Thyroid gland (tissue), 4 donors: Measurements from ENCODE around the gene SLC22A4. TPM values are rescaled to one million over a fixed set of nuclear protein-coding genes. Genes with fewer than 3 reads are reported as not detected.

Experiments
- DNase-seq, 2 donors: peaks; one replicate each; pipeline ENCODE4 v3.0.0-alpha.2; 2019
- H3K27ac ChIP-seq, 3 donors: fragments of 200-600 bp; sonication (generic); 1 replicate in 2 of 3; 2 replicates in 1 of 3; pipeline ENCODE4 v1.5.1; 2016 to 2019; ENCODE audit warnings: mild to moderate bottlenecking in 1 of 3, moderate library complexity in 1 of 3
- H3K27me3 ChIP-seq: fragments of 200-600 bp; sonication (generic); one replicate; pipeline ENCODE4 v1.5.1; 2019
- H3K36me3 ChIP-seq, 2 donors: fragments of 200-600 bp; sonication (generic); one replicate each; pipeline ENCODE4 v1.5.1; 2016 to 2019
- H3K4me1 ChIP-seq, 2 donors: fragments of 200-600 bp; sonication (generic); one replicate each; pipeline ENCODE4 v1.5.1; 2017 to 2019
- H3K4me3 ChIP-seq, 3 donors: fragments of 200-600 bp; sonication (generic); replicated peaks in 1 of 3; 1 replicate in 2 of 3; 2 replicates in 1 of 3; pipeline ENCODE4 v1.5.1; 2016; ENCODE audit warnings: mild to moderate bottlenecking in 1 of 3
- H3K9me3 ChIP-seq: fragments of 200-600 bp; sonication (generic); one replicate; pipeline ENCODE4 v1.5.1; 2017
- CTCF ChIP-seq, 6 experiments: fragments of 200-600 bp in 3 of 6; fragments of 450-650 bp in 3 of 6; sonication (generic) in 3 of 6; IDR thresholded peaks; one replicate each; pipeline ENCODE4 v1.5.1; 2016 to 2019; ENCODE audit warnings: antibody characterized with exemption in 6 of 6, mild to moderate bottlenecking in 2 of 6, inconsistent platforms in 1 of 6, moderate library complexity in 1 of 6
- POLR2A ChIP-seq, 2 donors: fragments of 450-650 bp; IDR thresholded peaks; one replicate each; pipeline ENCODE4 v1.6.1; 2017; ENCODE audit warnings: antibody characterized with exemption in 2 of 2, mild to moderate bottlenecking in 2 of 2, moderate library complexity in 1 of 2
- WGBS, 2 donors: methylation state at CpG; one replicate each; pipeline ENCODE4 v1.1.5; 2017; 5-methylcytosine and 5-hydroxymethylcytosine counted together
- intact Hi-C: fragments of 100-400 bp; cut with DNase I; formaldehyde crosslinking; loops from one replicate; pipeline ENCODE4 v1.15.1; 2023
- total RNA-seq, 4 donors: library from RNA; depleted of rRNA; stranded (reverse); fragments of >200 nt; gene quantifications; one replicate each; pipeline ENCODE4 v1.2.3, GENCODE V29; 2016

The SLC22A4 gene
- total RNA-seq, 4 donors from 2014 or later = 0.54 to 0.78 TPM; not detected in 2

- H3K4me1 ChIP-seq = peaks cover 0 to 19% of the 10 kb centered on the region in 2 donors
- intact Hi-C loops = loop anchor here (5.0 kb wide), 1 partner anchor 228 kb away; no protein-coding TSS in a partner anchor
- H3K9me3 ChIP-seq = no peaks in the 10 kb centered on the region
- WGBS, 2 donors = 77 to 87% methylated on average over 7 to 14 of the region's 14 CpGs
- no peak for TF ChIP-seq CTCF (IDR thresholded peaks at IDR 0.05)
- TF ChIP-seq POLR2A (IDR thresholded peaks at IDR 0.05) = no peak
- H3K27me3 ChIP-seq = no peaks in the 10 kb centered on the region
- no peak overlapping the region for H3K27ac ChIP-seq
- H3K4me3 ChIP-seq = no peak overlapping the region
- no peak for DNase-seq
- no peaks in the 10 kb centered on the region for H3K36me3 ChIP-seq
These were observed 20.0 kb upstream of the SLC22A4 start for GRCh38 chr5:132274050-132274792.

- Histone ChIP-seq H3K4me1 (peaks cover 0 to 19% of the 10 kb centered on the region in 2 donors), H3K27ac (no peak overlapping the region), H3K27me3 (no peaks in the 10 kb centered on the region), H3K9me3 (no peaks in the 10 kb centered on the region), H3K4me3 (no peak overlapping the region), H3K36me3 (no peaks in the 10 kb centered on the region)
- 88 to 93% methylated on average over 5 of the region's 5 CpGs for WGBS, 2 donors
- no peak for DNase-seq
- no peak for TF ChIP-seq CTCF (IDR thresholded peaks at IDR 0.05)
- TF ChIP-seq POLR2A (IDR thresholded peaks at IDR 0.05) = no peak
- intact Hi-C loops = no loop called here
These were observed 18.6 kb upstream of the SLC22A4 start for GRCh38 chr5:132275367-132276220.

GRCh38 chr5:132277256-132277655, 16.9 kb upstream of the SLC22A4 start:
- Histone ChIP-seq H3K9me3 (no peaks in the 10 kb centered on the region), H3K36me3 (no peaks in the 10 kb centered on the region), H3K27ac (no peak overlapping the region), H3K4me1 (peaks cover 0 to 19% of the 10 kb centered on the region in 2 donors), H3K4me3 (no peak overlapping the region), H3K27me3 (no peaks in the 10 kb centered on the region)
- no peak for DNase-seq
- TF ChIP-seq CTCF (IDR thresholded peaks at IDR 0.05) (no peak), POLR2A (IDR thresholded peaks at IDR 0.05) (no peak)
- intact Hi-C loops = no loop called here
- 83 to 89% methylated on average over 6 of the region's 6 CpGs for WGBS, 2 donors

GRCh38 chr5:132277971-132278853, 16.0 kb upstream of the SLC22A4 start:
- DNase-seq = no peak
- peaks cover 0 to 10% of the 10 kb centered on the region in 2 donors for H3K4me1 ChIP-seq
- no peak overlapping the region for H3K27ac ChIP-seq
- WGBS, 2 donors = 83 to 88% methylated on average over 5 to 6 of the region's 6 CpGs
- H3K27me3 ChIP-seq = no peaks in the 10 kb centered on the region
- intact Hi-C loops = no loop called here
- no peaks in the 10 kb centered on the region for H3K9me3 ChIP-seq
- no peak overlapping the region for H3K4me3 ChIP-seq
- no peak for TF ChIP-seq CTCF (IDR thresholded peaks at IDR 0.05)
- TF ChIP-seq POLR2A (IDR thresholded peaks at IDR 0.05) = no peak
- H3K36me3 ChIP-seq = no peaks in the 10 kb centered on the region
